ENCODE data around the gene FCN3.

The FCN3 gene

DNA sequence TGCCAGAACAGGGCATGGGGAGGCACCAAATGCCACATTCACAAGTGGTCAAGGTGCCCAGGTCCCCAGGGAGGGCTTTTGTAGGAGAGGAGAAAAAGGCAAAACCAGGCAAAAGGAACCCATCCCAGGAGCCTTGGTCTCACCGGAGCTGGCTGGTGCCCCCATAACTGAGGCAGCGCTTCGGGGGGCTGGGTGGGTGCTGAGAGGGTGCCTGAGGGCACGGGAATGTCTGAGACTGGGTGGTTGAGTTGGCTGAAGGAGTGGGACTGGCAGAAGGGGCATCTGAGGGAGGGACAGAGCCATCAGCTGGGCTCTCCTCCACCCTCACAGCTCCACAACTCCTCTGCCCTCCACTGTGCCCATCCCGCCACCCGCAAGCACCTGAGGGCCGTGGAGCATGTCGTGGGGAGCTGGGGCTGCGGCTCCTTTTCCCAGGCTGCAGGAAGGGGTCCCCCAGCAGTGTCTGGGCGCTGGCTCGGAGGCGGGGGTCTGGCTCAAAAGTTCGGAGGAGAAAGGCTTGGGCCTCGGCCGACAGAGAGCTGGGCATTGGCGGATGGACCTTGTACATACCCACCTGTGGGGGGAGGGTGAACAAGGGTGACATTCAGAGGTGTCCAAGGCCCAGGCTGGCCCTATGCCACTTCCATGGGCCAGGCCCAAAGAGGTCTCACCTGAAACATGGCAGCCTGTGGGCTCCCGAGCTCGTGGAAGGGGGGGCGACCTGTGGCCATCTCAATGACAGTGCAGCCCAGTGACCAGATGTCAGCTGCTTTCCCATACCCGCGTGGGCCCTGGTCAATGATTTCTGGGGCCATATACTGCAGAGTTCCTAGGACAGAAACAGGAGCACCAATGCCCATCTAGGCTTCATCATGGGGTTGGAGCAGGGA lies 16.3 kb downstream of the FCN3 start:
- DNase-seq (ENCODE audit: low read depth) = no peak

DNA sequence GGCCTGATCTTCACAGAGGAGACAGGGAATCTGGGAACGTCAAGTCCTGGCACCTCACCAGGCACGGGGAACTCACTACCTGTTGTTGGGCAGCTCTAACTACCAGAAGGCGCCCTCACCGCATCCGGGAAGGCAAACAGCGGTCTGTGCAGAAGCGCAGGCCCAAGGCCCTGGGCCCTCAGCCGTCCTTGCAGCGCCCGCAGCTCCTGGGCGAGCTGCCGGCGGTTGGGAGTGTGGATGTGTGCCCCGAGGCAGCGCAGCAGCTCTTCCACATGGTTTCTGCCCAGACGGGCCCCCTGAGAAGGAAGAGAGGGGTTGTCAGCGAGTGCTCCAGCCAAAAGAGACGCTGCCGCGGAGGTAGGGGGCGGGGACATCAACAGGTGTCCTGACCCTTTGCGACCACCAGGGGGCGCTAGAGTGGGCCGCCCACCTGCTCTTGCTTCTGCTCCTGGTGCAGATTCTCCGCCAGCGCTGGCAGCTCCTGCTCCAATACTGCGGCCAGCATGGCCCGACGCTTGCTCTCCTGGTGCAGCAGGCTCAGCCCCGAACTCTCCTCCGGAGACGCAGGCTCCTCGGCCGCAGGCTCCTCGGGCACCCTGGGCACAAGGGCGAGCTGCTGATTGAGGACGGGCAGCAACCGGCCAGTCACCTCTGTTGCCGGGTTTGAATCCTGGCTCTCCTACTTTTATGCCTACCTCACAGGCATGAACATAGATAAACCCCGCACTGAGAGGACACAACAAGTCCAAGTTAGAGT lies 17.2 kb downstream of the FCN3 start:
- DNase-seq (ENCODE audit: low read depth) = no peak

DNA sequence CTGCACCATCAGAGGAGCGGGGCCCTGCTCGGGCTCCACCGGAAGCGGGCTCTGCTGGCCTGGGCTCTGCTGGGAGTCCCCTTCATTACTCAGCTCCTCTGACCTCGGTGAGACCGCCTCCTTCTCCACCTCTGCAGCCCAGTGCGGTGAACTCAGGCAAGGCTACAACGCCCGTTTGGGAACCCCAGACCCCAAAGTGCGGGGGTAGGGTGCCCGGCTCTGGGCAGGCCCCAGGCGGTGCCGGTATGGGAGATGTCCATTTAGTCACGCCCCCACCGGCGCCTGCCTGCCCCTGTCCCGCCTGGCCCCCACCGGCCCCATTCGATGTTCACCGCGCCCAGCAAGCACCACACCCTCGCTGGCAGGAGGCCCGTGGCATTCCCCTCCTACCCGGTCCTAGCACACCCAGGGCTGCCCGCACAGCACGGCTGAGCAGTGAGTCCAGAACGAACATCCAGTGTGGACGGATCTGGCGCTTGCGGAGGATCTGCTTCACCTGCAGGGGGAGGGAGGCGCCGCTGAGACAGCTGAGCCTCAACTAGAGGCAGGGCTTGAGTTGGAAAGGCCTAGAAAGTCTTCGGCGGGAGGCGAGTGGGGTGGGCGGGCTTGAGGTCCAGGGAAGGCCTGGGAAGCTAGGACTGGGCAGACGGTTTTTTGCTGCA lies 17.9 kb downstream of the FCN3 start:
- no peak for DNase-seq (ENCODE audit: low read depth)

DNA sequence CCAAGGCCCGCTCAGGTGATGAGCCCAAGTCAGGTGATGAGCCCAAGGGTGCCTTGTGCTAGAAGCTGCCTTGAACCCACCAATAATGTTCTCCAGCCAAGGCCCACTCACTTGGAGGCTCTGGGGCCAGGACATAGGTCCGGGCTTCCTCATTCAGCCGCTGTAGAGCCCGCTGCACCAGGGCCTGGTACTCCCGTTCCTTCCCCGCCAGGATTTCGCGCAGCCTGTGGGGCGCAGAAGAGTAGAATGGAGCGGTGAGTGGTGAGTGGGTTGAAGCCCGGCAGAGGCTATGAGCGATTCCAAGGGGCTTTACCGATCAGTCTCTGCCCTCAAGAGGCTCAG lies 18.4 kb downstream of the FCN3 start:
- DNase-seq (ENCODE audit: low read depth) = no peak

DNA sequence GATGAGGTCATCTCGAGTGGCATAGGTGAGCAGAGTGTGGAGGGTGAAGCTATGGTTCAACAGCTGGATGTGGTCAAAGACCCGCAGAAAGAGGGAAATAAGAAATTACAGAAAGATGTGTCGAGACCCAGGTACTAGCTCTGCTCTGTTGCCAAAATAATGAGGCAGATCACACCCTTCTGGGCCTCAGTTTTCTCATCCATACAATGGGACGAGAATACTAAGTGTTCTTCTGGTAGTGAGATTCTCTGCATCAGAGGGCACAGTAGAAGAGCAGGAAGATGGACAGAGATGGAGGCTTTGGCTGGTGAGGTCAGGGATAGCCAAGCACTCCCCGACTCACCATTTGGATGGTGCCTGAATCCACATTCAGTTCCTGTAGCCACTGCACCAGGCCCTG lies 18.9 kb downstream of the FCN3 start:
- no peak for DNase-seq (ENCODE audit: low read depth)

DNA sequence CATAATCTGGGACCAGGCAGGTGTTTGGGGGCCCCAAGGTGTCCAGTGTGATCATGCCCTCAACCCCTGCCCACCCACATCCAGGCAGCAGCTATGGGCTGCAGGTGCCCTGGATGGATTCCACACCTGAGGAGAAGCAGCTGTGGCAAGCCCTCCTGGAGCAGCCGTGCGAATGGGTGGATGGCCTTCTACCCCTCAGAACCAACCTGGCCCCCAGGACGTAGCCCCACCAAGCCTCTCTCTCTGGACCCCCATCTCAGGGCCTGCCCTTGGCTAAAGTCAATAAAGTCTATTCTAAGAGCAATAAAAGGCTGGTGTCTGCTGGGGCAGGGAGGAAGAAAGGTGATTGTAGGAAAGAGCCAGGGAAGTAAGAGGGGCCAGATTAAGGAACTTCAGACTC lies 21.0 kb downstream of the FCN3 start:
- DNase-seq (ENCODE audit: low read depth) = no peak

DNA sequence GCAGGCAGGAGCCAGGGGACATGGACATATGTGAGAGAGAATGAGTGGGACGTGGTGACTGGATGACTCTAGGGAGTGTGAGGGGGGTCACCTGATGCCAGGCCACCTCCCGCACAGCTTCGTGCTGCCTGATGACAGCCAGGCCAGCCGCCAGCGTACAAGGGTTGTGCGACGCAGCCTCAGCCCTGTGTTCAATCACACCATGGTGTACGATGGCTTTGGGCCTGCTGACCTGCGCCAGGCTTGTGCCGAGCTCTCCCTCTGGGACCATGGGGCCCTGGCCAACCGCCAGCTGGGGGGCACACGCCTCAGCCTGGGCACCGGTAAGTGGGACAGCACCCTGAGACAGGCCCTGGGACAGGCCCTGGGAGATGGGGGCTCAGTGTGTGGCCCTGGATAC lies 21.5 kb downstream of the FCN3 start:
- DNase-seq (ENCODE audit: low read depth) = no peak

DNA sequence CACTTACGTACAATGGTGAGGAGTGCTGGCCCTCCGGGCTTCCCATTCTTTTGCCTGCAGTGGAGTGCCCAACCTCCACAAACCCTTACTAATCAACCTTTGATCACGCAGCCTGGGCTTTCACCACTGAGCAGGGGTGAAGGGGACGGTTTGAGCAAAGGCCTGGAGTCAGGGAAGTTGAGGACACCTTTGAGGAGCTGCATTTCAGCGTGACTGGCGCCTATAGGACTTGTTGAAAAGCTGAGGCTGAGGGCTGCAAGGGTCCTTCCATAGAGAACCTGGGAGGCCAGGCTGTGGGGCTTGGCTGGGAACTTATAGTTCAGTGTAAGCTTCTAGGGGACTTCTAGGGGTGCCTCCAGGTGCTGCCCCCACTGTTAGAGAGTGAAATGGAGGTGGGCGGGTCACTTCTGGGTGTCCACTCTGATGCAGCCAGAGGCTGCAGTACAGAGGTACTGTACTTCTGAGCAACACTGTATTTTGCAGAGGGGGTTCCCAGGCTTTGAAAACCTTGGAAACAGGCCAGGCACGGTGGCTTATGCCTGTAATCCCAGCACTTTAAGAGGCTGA lies 23.0 kb downstream of the FCN3 start:
- no peak for DNase-seq (ENCODE audit: low read depth)

DNA sequence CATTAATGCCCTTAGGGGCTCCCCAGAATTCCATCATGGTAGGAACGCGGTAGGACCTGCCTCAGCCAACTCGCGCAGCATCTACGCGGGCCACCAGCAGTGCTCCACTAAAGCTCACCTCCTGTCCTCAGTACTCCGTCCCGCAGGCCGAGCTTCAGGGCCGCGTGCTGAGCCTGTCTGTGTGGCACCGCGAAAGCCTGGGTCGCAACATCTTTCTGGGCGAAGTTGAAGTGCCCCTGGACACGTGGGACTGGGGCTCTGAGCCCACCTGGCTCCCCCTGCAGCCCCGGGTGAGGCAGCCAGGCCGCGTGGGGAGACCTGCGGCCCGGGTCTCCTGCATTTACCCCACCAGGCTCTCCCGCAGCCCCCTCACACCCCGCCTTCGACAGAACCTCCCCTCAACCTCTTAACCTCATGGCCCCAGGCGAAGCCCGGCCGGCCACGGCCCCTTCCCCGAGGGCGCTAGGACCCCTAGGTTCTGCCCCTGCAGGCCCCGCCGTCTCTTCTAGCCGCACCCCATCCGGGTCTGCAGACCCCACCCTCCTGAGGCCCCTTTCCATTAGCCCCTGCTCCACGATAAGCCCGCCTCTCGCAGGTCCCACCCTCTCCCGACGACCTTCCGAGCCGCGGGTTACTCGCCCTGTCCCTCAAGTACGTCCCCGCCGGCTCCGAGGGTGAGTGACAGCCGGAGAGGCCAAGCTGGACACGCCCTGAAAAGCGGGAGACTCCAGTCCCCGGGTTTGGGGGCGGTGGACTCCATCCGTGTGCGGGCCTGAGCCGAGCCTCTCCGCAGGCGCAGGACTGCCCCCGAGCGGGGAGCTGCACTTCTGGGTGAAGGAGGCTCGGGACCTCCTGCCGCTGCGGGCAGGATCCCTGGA lies 23.7 kb downstream of the FCN3 start:
- DNase-seq (ENCODE audit: low read depth) = no peak

DNA sequence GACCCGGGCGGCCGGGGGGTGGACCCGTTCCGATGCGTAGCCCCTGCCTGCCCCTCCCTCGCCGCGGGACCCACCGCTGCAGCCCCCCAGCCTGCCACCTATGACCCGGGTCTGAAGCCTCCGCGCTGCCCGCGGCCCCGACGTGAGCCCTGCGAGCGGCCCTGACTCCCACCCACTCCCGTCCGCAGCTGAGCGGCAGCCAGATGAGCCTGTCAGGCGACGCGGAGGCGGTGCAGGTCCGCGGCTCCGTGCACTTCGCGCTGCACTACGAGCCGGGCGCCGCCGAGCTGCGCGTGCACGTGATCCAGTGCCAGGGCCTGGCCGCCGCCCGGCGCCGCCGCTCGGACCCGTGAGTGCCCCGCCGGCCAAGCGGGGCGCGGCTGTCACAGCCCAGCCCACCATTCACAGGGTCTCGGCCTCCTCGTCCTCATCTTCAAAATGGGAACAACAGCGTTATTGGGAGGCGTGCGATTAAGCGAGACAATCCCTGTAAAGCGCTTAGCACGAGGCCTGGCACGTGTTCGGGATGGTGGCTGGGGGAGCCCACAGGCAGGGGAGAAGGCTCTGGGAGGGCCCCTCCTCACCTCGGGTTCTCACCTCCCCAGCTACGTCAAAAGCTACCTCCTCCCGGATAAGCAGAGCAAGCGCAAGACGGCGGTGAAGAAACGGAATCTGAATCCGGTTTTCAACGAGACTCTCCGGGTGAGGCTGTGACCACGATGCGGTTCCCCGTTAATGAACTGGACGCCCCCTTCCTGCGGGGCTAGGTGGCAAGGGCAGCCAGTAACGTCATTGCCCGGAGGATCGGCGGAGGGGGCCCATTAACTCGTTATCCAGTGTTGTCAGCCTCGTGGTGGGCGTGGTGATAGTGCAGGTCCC lies 24.6 kb downstream of the FCN3 start:
- DNase-seq (ENCODE audit: low read depth) = no peak

DNA sequence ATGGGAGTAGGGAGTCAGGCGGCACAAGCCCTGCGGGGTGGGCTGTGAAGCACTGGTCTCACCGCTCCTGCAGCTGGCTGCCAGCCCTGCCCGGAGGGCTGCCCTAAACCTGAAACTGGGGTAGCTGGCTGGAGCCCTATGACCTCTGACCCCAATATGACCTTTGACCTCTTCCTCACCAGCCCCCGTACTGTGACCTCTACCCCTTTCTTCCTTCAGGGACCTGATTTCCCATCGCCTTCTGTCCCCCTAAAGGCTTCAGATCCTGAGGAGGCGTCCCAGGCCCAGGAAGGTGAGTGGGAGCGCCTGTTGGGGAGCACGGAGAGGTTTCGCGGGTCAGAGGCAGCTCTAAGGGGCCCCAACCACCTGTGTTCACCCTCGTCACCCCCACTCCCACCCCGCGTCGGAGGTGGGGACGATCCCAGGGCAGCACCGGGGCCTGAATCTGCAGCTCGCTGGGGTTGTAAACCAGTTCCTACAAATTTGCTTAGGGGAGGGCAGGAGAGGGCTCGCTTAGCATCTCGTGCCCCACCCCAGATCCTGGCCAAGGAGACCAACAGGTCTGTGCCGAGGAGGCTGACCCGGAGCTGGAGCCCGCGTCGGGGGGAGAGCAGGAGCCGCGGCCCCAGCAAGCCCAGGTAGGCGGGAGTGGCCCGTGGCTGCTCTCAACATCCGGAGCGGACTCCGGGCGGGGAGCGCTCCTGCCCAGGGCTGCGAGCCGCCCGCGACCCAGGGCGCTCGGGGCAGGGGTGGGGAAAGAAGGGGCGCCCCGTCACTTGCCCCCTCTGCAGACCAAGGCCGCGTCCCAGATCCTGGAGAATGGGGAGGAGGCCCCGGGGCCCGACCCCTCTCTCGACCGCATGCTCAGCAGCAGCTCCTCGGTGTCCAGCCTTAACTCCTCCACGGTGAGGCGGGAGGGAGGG lies 25.5 kb downstream of the FCN3 start:
- no peak for DNase-seq (ENCODE audit: low read depth)

DNA sequence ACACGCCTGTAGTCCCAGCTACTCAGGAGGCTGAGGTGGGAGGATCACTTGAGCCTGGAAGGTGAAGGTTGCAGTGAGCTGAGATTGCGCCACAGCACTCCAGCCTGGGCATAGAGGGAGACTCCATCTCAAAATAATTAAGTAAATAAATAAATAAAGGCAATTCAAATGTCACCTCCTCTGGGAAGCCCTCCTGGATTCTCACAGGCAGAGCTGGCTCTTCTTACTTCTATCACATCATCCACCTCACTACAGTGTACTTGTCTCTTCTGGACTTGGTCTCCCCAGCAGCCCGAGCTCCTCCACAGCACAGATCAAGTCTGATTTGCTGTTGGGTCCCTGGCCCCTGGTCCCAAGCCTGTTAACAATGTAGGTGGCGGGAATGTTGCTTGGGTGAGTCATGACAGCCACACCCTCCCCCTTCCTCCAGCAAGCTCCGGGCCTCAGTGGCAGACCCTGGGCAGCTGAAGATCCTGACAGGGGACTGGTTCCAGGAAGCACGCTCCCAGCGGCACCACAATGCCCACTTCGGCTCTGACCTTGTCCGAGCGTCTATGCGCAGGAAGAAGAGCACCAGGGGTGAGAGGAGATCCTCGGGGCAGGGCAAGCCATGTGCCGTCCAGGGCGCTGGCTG lies 27.5 kb downstream of the FCN3 start:
- DNase-seq (ENCODE audit: low read depth) = no peak

DNA sequence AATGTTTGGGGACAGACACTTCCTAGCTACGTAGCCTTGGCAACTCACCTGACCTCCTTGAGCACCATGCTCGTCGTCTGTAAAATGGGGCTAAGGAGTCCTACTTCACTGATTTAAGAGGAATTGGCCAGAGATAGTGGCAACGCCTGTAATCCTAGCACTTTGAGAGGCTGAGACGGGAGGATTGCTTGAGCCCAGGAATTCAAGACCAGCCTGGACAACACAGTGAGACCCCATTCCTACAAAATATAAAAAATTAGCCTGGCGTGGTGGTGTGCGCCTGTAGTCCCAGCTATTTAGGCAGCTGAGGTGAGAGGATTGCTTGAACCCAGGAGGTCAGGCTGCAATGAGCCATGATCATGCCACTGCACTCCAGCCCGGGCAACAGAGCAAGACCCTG lies 28.3 kb downstream of the FCN3 start:
- DNase-seq (ENCODE audit: low read depth) = no peak

DNA sequence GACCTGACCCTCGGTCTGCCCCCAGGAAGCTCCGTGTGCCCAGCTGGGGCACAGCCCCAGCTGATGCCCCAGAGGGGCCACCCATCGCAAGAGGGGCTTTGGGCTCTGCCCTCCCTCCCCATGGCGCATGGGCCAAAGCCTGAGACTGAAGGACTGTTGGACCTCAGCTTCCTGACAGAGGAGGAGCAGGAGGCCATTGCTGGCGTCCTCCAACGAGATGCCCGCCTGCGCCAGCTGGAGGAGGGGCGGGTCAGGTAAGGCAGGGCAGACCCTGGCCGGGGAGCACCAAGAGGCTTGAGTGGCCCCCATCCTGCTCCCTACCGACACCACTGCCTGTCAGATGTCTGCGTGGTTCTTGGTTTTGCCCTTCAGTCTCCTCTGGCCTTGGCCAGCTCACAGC lies 29.4 kb downstream of the FCN3 start:
- DNase-seq (ENCODE audit: low read depth) = no peak

DNA sequence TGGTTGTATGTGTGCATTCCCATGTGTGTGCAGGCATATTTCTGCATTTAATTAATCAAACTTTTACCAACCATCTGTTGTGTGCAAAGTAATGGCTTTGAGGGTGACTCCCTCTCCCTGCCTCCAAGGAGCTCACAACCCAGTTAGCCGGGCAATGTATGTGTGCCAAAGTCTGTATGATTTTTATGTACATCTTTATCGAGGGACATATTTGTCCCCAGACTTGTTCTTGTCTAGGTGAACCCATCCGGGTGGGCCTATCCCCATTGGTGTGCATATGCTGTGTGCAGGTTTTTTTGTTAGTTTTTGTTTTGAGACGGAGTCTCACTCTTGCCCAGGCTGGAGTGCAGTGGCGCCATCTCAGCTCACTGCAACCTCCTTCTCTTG lies 31.0 kb downstream of the FCN3 start:
- DNase-seq (ENCODE audit: low read depth) = no peak

DNA sequence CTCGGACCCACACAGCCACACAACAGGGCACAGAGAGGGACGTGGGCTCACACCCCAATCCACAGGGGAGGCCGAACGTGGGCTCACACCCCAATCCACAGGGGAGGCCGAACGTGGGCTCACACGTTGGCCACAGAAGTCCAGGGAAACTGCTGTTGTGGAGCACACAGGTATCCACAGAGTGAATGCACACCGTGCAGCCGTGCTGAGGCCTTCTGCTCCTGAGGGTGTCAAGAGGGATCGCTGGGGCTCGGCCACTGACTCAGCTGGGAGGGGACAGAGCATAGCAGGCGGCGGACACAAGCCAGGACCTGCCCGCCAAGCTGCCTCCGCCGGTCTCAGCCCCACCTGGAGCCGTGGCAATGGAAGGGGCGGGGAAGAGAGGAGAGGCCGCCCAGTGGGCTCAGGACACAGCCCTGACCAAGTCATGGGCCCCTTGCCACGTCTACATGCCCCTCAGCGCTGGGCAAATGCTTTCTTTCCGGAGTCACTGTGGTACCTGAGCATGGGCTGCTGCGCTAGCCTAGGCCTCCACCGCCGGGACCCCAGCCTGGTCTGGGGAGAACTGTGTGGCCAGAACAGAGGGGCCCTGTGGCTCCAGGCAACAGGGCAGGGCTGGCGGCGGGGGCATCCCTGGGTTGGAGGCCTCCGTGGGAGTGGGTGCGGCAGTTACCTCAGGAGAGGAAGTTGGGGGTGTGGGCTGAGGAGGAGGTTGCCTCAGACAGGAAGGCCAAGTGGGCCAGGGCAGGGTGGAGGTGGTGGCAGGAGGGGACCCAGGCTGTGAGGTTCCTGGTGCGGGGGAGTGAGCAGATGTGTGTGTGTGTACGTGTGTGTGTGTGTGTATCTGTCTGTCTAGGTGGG lies 31.6 kb downstream of the FCN3 start:
- DNase-seq (ENCODE audit: low read depth) = no peak

DNA sequence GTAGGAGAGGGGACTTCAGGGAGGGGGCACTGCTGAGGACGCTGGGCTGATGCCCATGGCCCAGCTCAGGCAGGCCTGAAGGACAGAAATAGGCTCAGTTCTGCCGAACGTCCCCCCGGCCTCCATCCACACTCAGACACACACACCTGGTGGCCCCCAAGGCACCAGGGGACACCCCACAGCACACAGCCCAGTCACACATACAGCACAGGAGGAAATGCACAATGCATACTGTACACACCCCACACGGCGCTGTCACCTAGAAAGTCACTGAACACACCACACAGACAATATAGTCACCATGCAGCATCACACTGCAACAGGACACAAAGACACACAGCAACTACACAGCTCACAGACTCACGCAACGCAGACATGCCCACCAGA lies 32.2 kb downstream of the FCN3 start:
- no peak for DNase-seq (ENCODE audit: low read depth)

Measured in HS-27A (cell line).